ENCODE measurements around the gene SLC25A41.

SLC25A41 gene

GRCh38 chr19:6383188-6383587 is 50.4 kb downstream of the SLC25A41 start:
- DNase-seq (ENCODE audit: insufficient read length, low spot score) = no peak
- FAIRE-seq = no peak

GRCh38 chr19:6381030-6381750 is 52.4 kb downstream of the SLC25A41 start:
- no peak for FAIRE-seq
- TF ChIP-seq PAX5 (IDR thresholded peaks at IDR 0.05; ENCODE audit: insufficient read depth, low read length, severe bottlenecking) = no peak
- DNase-seq (ENCODE audit: insufficient read length, low spot score) = no peak

More at GRCh38 chr19:6383188-6383587, 50.4 kb downstream of the SLC25A41 start:
- TF ChIP-seq POLR2A (IDR thresholded peaks at IDR 0.05; ENCODE audit: low read depth, low read length) = no peak
- no peak for TF ChIP-seq POU2F2 (IDR thresholded peaks at IDR 0.05; ENCODE audit: low read depth, low read length)
- TF ChIP-seq POLR2AphosphoS5 (IDR thresholded peaks at IDR 0.05; ENCODE audit: low read depth, low read length) = peak; percentile 42; the same call in 1 of the 2 replicates

- no peak for TF ChIP-seq PAX5 (IDR thresholded peaks at IDR 0.05; ENCODE audit: insufficient read depth, low read length, severe bottlenecking)
- TF ChIP-seq POLR2AphosphoS5 (IDR thresholded peaks at IDR 0.05; ENCODE audit: low read depth, low read length) = no peak
- TF ChIP-seq POU2F2 (IDR thresholded peaks at IDR 0.05; ENCODE audit: low read depth, low read length) = no peak
- TF ChIP-seq POLR2A (IDR thresholded peaks at IDR 0.05; ENCODE audit: low read depth, low read length) = no peak
- TF ChIP-seq SPI1 (IDR thresholded peaks at IDR 0.05; ENCODE audit: low read depth, low read length) = no peak
- no peak for TF ChIP-seq TAF1 (IDR thresholded peaks at IDR 0.05; ENCODE audit: low read depth, low read length)
- FAIRE-seq (no peak), DNase-seq (ENCODE audit: insufficient read length, low spot score) (no peak)
Measured at GRCh38 chr19:6379744-6380143, 53.8 kb downstream of the SLC25A41 start.

- no peak for TF ChIP-seq POLR2AphosphoS5 (IDR thresholded peaks at IDR 0.05; ENCODE audit: low read depth, low read length)
- DNase-seq (ENCODE audit: insufficient read length, low spot score) = no peak
- FAIRE-seq = no peak
Measured at GRCh38 chr19:6378486-6378885, 55.1 kb downstream of the SLC25A41 start.

- DNase-seq (ENCODE audit: insufficient read length, low spot score) (no peak), FAIRE-seq (no peak)
- 0 out of 2 replicates have a peak, but pooled peaks have one; percentile 40 for TF ChIP-seq POLR2AphosphoS5 (IDR thresholded peaks at IDR 0.05; ENCODE audit: low read depth, low read length)
- TF ChIP-seq POU2F2 (IDR thresholded peaks at IDR 0.05; ENCODE audit: low read depth, low read length) = no peak
- TF ChIP-seq POLR2A (IDR thresholded peaks at IDR 0.05; ENCODE audit: low read depth, low read length) = no peak
- no peak for TF ChIP-seq TAF1 (IDR thresholded peaks at IDR 0.05; ENCODE audit: low read depth, low read length)
- TF ChIP-seq PAX5 (IDR thresholded peaks at IDR 0.05; ENCODE audit: insufficient read depth, low read length, severe bottlenecking) = no peak
- TF ChIP-seq SPI1 (IDR thresholded peaks at IDR 0.05; ENCODE audit: low read depth, low read length) = no peak
Measured at GRCh38 chr19:6378041-6378440, 55.5 kb downstream of the SLC25A41 start.

GRCh38 chr19:6376512-6377190 is 56.9 kb downstream of the SLC25A41 start:
- TF ChIP-seq POU2F2 (IDR thresholded peaks at IDR 0.05; ENCODE audit: low read depth, low read length) (no peak), POLR2A (IDR thresholded peaks at IDR 0.05; ENCODE audit: low read depth, low read length) (no peak), SPI1 (IDR thresholded peaks at IDR 0.05; ENCODE audit: low read depth, low read length) (no peak), PAX5 (IDR thresholded peaks at IDR 0.05; ENCODE audit: insufficient read depth, low read length, severe bottlenecking) (no peak), POLR2AphosphoS5 (IDR thresholded peaks at IDR 0.05; ENCODE audit: low read depth, low read length) (no peak), TAF1 (IDR thresholded peaks at IDR 0.05; ENCODE audit: low read depth, low read length) (no peak)
- DNase-seq (ENCODE audit: insufficient read length, low spot score) = no peak
- FAIRE-seq = no peak
